ENCODE measurements around the gene ARL8A. TPM values are rescaled to one million over a fixed set of nuclear protein-coding genes. Genes with fewer than 3 reads are reported as not detected.

Gene ARL8A
- polyA plus RNA-seq, 1 donor (not counting 4 experiments of a cell fraction or from before 2014, with no cell fraction given), result 58.6 TPM

DNA sequence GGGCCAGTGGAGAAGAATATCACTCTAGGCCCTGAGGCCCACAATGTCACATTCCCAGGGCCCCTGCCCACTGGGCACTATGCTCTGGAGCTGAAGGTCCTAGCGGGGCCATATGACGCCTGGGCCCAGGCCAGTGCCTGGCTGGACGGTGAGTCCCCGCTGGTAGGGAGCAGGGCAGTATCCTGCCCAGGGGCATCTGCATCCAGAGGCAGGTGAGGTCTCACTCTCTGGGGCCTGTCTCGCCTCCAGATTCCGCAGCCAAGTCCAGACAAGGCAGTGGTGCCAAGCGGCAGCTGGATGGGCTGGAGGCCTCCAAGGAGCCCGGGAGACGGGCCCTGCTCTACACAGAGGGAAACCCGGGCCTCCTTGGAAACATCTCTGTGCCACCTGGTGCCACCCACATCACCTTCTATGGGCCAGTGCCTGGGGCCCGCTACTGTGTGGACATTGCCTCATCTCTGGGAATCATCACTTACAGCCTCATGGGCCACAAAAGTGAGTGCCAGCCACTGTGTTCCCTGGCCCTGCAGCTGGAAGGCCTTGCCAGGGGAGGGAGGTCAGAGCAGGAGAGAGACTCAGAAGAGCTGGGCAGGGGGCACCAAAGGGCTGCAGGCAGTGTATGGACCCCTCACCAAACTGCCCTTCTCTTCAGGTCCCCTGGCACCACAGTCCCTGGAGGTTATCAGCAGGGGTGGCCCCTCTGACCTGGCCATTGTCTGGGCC, 26.9 kb upstream of the ARL8A start:
- H3K9me1 ChIP-seq (ENCODE audit: control insufficient read depth, extremely low read depth, insufficient read depth, low read length), result no peaks in the 10 kb centered on the region
- H4K20me1 ChIP-seq (ENCODE audit: control insufficient read depth, extremely low read depth, insufficient read depth, low read length), result no peaks in the 10 kb centered on the region
- no peak overlapping the region for H3K9ac ChIP-seq (ENCODE audit: control insufficient read depth, extremely low read depth, insufficient read depth, low read length)
- H3K9me3 ChIP-seq (ENCODE audit: control insufficient read depth, low read depth, low read length), result no peaks in the 10 kb centered on the region
- no peak overlapping the region for H3K27ac ChIP-seq (ENCODE audit: control insufficient read depth, insufficient read depth, low read length)
- H3K4me1 ChIP-seq (ENCODE audit: control insufficient read depth, extremely low read depth, insufficient read depth, low read length), result no peaks in the 10 kb centered on the region
- H3K27me3 ChIP-seq (ENCODE audit: control insufficient read depth, extremely low read depth, insufficient read depth, low read length), result peaks cover 3% of the 10 kb centered on the region
- no peak for DNase-seq (ENCODE audit: low read depth, low spot score)
- H2AFZ ChIP-seq (ENCODE audit: control insufficient read depth, low read length), result no peak overlapping the region
- no peak overlapping the region for H3K4me2 ChIP-seq (ENCODE audit: control insufficient read depth, extremely low read depth, insufficient read depth, low read depth, low read length)
- dilution Hi-C loops (cut with MboI; ENCODE audit: extremely low pct_ligation_motif_present, low sequenced_read_pairs), result no loop called here
- TF ChIP-seq CTCF (optimal IDR thresholded peaks at IDR 0.05 in 1 of 3, IDR thresholded peaks at IDR 0.05 in 1 of 3, conservative IDR thresholded peaks at IDR 0.05 in 1 of 3; ENCODE audit: extremely low read depth in 1 of 3, insufficient read depth in 2 of 3, low read length in 3 of 3) (no peak), EZH2 (IDR thresholded peaks at IDR 0.05; ENCODE audit: low read length) (no peak)
- no peak for FAIRE-seq
- H3K79me2 ChIP-seq (ENCODE audit: control insufficient read depth, insufficient read depth, low read length), result no peaks in the 10 kb centered on the region
- H3K4me3 ChIP-seq (ENCODE audit: control insufficient read depth in 2 of 3, extremely low read depth in 1 of 3, insufficient read depth in 2 of 3, low read depth in 1 of 3, low read length in 3 of 3), result no peak overlapping the region
- no peaks in the 10 kb centered on the region for H3K36me3 ChIP-seq (ENCODE audit: control insufficient read depth in 2 of 2, extremely low read depth in 1 of 2, insufficient read depth in 2 of 2, low read length in 2 of 2)

DNA sequence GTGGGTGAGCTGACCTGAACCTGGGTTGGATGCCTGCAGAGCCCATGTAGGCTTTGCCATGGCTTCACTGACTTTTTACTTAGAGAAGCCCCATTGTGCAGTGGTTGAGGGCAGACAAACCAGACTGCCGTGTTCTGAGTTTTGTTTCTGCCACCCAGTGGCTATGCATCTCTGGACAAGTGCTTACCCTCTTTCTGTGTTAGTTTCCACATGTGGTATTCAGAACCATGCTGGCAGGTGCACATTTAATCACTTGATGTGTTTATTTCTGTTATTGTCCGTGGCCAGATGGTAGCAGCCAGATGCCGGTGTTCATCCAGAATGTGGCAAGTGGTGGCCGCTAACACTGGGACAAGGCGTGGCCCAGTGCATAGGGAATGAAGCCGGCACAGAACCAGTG, 26.2 kb upstream of the ARL8A start:
- Histone ChIP-seq H3K9me3 (ENCODE audit: control insufficient read depth, low read depth, low read length) (no peaks in the 10 kb centered on the region), H3K4me2 (ENCODE audit: control insufficient read depth, extremely low read depth, insufficient read depth, low read depth, low read length) (no peak overlapping the region), H3K27ac (ENCODE audit: control insufficient read depth, insufficient read depth, low read length) (no peak overlapping the region), H4K20me1 (ENCODE audit: control insufficient read depth, extremely low read depth, insufficient read depth, low read length) (no peaks in the 10 kb centered on the region), H3K36me3 (ENCODE audit: control insufficient read depth in 2 of 2, extremely low read depth in 1 of 2, insufficient read depth in 2 of 2, low read length in 2 of 2) (no peaks in the 10 kb centered on the region), H3K27me3 (ENCODE audit: control insufficient read depth, extremely low read depth, insufficient read depth, low read length) (peaks cover 3% of the 10 kb centered on the region), H3K4me1 (ENCODE audit: control insufficient read depth, extremely low read depth, insufficient read depth, low read length) (no peaks in the 10 kb centered on the region), H3K9me1 (ENCODE audit: control insufficient read depth, extremely low read depth, insufficient read depth, low read length) (no peaks in the 10 kb centered on the region), H2AFZ (ENCODE audit: control insufficient read depth, low read length) (no peak overlapping the region), H3K79me2 (ENCODE audit: control insufficient read depth, insufficient read depth, low read length) (no peaks in the 10 kb centered on the region), H3K4me3 (ENCODE audit: control insufficient read depth in 2 of 3, extremely low read depth in 1 of 3, insufficient read depth in 2 of 3, low read depth in 1 of 3, low read length in 3 of 3) (no peak overlapping the region), H3K9ac (ENCODE audit: control insufficient read depth, extremely low read depth, insufficient read depth, low read length) (no peak overlapping the region)
- TF ChIP-seq EZH2 (IDR thresholded peaks at IDR 0.05; ENCODE audit: low read length) (no peak), CTCF (optimal IDR thresholded peaks at IDR 0.05 in 1 of 3, IDR thresholded peaks at IDR 0.05 in 1 of 3, conservative IDR thresholded peaks at IDR 0.05 in 1 of 3; ENCODE audit: extremely low read depth in 1 of 3, insufficient read depth in 2 of 3, low read length in 3 of 3) (no peak)
- DNase-seq (ENCODE audit: low read depth, low spot score) (no peak), FAIRE-seq (no peak)
- dilution Hi-C loops (cut with MboI; ENCODE audit: extremely low pct_ligation_motif_present, low sequenced_read_pairs), result no loop called here
